GM18520 (cell line): ENCODE data around the gene MTERF4.
"Not testable (repeated sequence)": the region's sequence is repeated elsewhere in the genome, so short reads cannot be mapped to it uniquely, and the experiment has no call there.

Experiments
- ATAC-seq: cut with Tn5 transposase; IDR thresholded peaks from one replicate; pipeline ENCODE4 v1.9.1; 2021; ENCODE audit not compliant: unreplicated experiment

MTERF4 gene

DNA sequence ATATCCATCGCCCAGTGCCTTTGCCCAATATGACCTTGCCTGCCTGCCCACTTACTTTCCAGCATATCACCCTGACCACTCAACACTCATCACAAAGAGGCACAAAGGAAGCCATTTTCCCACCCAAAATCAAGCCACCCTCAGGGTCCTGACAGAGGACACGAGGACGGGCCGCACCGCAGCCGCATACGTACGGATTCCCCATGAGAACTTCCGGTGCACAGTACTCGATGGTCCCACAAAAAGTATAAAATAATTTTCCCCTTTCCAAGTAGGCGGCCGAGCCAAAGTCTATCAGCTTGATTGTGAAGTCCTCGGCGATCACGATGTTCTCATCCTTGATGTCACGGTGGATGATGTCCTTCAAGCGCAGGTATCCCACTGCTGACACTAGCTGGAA lies 10.0 kb upstream of the MTERF4 start:
- ATAC-seq: no peak

DNA sequence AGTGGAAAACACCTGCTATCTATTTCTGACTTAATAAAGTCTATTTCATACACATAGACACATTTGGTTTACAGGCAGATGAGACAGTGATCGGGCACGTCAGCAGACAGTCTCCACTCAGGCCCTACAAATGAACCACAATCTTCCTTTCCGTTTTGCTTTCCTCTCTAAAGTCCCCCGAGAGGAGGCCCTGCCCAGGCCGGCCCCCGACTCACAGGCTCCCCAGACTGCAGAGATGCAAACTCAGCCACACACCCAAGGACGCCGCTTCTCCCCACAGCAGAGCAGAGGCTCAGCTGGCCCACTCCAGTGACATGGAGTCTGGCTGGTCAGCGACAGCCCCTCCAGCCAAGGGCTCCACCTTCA lies 9.3 kb upstream of the MTERF4 start:
- ATAC-seq: no peak

DNA sequence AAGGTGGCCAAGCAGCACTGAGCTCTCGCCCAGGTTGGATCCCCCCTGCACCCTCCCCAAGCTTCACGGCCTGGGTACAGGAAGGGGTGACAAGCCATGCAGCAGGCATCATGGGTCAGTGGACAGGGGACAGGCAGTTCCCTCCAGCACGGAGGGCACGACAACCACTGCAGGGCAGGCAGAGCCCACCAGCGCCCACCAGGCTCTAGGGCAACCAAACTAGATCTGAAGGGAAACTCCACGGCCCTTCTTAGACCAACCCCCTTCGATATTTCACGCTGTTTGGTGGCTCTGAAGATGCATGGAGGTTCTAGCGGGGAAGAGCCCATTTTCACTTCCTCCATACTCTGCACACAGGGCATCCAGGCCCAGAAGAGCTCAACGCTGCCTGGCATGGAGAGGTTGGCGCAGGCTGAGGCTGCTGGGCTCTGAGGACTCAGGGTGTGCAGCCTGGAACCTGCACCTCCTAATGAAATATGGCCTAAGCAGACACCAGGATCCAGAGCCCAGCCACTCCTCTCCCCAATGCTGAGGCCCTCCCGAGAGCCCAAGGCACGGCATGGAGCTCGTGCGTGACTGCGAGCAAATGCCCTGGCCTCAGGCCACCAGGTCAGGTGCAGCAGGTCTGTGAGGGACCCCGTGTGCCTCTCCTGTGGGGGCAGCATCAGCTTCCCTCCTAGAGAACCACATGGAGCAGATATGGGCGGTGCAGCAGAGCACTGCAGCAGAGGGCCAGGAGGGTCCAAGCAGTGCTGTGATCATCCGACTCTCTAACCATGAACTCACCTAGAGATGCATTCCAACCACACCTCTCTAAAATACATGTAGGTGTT lies 8.7 kb upstream of the MTERF4 start:
- no peak for ATAC-seq

DNA sequence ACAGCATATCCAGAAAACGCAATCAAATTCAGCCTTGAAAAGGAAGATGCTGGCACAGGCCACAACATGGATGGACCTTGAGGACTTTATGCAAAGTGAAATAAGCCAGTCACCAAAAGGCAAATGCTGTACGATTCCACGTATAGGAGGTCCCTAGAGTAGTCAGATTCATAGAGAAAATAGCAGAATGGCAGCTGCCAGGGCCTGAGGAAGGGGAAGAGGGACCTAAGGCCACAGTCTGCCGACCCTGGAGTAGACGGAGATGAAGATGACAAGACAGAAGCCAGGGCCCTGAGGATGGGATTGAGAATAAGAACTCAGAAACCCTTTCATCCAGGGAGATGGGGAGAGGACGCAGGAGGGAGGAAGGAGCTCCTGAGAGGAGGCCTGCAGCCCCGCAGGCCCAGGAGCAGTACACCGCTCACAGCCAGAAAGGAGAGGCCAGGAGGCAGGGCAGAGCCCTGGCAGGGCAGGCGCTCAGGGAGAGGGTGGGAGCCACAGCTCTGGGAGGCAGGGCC lies 8.1 kb upstream of the MTERF4 start:
- no peak for ATAC-seq

DNA sequence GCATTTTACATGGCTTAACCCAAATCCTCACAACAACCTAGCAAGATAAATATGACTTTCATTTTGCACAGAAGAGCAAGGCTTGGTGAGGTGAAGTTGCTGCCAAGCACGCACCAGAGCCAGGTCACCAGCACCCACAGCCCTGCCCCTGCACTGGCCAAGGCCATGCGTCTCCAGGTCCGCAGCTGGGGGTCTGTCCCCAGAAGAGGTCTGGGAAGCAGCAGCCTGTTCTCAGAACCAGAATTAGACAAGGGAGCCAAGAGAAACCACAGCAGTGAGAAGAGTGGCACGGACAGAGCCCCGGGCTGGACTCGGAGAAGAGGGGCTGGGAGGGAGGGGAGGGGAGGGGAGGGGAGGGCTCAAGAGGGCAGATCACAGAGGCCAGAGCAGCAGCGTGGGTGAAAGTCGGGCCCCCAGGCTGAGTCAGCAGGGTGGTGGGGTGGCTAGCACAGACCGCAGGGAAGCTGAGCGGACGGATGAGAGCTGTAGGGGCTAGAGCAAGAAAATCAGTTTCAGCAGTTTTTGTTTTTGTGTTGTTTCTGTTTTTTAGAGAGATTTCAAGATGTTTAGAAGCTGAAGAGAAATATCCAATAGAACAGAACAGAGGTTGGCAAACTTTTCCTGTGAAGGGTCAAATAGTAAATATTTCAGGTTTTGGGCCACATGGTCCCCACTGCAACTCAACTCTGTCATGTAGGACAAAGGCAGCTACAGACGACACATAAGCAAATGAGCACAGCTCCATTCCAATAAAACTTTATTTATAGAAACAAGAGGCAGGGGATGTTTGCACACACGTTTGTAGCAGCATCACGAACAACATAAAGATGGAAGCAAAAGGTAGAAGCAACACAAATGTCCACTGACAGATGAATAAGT lies 7.4 kb upstream of the MTERF4 start:
- ATAC-seq: no peak

DNA sequence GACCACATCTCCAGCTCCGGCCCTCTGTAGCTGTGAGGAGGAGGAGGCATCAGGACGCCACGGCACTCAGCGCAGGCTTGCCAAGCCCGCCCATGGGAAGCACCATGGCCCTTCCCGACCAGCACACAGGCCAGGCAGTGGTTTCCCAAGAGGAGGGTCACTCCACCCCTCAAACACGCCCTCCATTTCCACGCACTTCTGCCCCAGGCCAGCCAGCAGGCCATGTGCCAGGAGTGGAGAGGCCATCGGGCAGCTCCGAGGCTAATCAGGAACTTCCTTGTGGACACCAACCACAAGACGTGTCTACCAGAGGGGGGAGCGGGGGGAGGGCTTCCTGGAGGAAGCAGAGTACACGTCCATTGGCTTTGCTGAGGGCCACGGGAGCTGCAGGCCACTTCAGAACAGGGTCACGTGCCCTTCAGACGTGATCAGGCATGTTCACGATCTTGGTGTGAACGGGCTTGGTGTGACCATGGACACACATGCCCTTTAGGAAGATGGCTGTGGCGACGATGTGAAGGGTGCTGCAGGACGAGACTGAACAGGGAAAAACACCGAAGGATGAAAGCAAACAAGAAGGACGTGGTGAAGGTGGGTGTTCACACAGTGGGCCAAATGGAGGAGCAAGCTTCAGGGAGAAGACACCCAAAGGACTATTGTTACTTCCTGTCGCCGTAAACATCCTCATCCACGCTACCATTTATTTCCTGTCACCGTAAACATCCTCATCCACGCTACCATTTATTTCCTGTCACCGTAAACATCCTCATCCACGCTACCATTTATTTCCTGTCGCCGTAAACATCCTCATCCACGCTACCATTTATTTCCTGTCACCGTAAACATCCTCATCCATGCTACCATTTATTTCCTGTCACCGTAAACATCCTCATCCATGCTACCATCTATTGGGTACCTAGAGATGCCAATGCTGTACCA lies 6.5 kb upstream of the MTERF4 start:
- no peak for ATAC-seq

DNA sequence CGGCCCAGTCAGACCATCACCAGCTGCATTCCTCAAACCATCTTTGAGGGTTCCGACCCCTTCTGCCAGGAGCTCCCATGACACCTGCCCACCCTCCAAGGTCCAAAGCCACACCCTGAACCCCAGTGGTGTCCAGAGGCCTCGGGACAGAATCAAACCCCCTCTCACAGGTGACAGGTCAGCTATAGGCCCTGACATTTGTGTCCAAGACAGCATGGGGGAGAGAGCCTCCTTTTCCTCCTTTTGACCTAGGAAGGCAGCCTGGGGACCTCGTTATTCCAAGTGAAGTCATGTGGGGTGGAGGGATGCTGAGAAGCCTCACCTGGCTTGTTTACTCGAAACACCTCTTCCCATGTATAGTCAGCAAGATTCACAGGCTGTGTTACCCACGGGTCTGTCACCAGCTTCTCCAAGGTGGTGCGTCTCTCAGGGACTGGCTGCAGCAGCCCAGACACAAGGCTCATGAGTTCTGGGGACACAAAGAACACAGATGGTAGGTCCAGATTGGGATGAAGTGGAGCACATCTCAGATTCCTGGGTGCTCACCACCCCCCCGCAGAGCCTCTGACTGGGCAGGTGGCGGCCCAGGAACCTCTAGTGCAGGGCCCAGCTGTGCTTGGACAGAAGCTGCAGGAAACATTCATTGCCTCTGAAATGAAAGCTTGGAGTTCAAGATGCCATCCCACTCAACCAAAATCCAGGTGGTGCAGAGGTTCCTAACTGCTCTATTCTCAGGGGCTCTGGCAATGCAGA lies 5.1 kb upstream of the MTERF4 start:
- ATAC-seq: no peak

DNA sequence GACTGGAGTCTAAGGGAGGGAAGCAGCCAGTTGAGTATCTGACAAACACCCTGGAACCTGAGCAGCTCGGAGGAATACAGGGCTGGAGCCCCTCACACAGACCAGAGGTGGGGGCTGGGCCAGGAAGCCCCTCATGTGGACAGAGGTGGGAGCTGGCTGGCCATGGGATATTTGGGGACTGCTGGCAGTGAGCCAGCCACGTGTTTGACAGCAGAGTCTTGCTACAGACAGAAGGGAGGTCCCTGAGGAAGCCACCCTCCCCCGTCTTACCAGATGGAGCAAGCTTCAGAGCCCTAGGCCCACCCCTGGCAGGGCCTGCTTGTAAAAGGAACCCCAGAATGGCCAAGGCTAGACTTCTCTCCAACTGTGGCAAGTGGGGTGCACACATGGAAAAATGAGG lies 3.6 kb upstream of the MTERF4 start:
- ATAC-seq: no peak

DNA sequence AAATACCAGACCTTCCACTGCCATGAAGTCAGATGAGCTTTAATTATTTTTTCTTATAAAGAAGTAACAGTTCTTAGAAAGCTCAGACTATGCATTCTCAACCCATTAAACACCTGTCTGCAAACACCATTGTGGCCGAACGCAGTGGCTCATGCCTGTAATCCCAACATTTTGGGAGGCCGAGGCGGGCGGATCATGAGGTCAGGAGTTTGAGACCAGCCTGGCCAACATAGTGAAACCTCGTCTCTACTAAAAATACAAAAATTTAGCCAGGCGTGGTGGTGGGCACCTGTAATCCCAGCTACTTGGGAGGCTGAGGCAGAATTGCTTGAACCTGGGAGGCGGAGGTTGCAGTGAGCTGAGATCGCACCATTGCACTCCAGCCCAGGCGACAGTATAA lies 2.5 kb upstream of the MTERF4 start:
- not testable (repeated sequence) for ATAC-seq

DNA sequence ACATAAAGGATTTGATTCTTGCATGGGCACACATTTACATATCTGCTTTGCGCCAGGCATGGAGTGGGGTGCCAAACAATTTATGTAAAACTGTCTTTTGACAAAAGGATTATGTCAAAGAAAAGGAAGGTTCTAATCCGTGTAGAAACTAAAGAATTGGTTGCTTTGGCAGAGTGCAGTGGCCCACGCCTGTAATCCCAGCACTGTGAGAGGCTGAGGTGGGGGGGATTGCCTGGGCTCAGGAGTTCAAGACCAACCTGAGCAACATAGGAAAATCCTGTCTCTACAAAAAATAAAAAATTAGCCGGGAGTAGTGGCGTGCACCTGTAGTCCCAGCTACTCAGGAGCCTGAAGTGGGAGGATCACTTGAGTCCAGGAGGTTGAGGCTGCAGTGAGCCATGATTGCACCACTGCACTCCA lies 1.1 kb upstream of the MTERF4 start:
- ATAC-seq: no peak

DNA sequence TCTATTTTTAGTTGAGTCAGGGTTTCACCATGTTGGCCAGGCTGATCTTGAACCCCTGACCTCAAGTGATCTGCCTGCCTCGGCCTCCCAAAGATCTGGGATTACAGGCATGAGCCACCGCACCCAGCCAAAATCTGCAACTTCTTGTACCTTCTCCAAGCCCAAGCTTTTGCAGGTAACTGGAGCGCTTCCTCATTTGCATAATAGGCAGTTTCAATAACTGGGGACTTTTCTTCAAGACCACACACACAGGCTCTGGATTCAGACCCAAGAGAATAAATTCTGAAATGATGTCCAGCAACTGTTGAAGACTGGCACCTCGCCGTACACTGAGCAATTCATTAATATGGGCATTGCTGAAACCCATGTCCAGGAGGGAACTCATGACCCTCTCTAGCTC lies 2.8 kb downstream of the MTERF4 start:
- no peak for ATAC-seq

DNA sequence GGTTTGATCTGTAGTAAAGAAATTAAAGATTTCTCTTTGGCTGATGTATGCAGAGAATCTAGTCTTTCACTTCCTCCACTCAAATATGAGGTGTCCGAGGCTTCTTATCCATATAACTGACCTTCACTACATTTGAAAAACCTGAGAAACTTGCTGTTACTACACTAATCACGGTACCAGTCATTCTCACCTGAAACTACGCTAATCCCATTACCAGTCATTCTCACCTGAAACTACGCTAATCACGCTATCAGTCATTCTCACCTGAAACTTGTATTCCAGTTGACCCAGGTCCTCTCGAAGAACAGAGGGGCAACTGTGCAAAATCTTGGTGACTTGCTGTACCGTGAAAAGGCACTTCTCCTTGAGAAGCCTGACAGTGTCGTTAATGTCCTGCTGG lies 5.1 kb downstream of the MTERF4 start:
- ATAC-seq: no peak

DNA sequence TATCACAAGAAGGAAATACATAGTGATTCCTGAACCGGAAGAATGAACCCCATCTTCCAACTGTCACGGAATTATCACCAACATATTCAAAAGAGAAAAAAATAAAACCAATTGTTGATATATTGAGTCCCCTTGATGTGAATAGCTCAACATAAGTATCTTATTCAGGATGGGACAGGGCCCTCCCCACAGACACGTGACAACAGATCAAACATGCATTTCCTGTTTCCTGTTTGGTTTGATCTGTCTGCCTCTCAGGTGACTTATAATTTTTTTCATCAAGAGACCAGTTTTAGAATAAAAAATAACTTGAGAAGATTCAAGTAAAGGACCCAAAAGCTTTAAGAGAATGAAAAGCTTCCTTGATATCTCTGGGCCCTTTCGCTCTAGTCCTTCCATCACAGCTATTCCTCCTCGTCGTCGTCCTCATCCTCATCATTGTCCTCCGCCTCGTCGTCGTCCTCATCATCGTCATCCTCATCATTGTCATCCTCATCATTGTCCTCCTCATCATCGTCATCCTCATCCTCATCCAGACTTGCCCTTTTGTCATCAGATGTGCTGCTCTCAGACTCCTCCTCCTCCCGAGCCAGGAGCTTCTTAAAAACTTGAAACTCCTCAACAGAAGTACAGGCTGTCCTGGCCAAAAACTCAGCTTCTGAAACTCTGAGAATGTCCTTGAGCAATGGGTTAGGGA lies 6.3 kb downstream of the MTERF4 start:
- no peak for ATAC-seq

DNA sequence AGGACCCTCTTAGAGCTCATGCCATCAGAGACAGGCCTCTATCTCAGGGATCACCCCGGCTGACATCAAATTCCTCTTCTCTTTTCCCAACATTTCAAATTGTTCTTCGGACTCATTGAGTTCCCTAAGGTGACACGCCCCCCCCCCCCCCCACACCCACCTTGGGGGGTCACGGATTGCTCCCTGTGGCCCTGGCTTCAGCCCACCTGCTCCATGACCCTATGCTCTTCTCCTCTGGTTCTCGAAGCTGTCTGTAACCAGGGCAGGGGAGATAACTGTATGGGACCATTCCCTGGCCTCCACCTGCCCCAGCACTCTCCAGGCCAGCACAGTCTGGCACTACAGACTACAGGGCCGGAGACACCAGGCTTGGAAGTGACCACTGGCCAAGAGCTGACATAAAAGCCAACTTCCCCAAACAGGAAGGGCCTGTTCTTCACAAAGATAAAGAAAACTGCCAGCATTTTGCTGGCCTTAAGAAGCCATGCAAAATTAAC lies 7.1 kb downstream of the MTERF4 start:
- no peak for ATAC-seq

DNA sequence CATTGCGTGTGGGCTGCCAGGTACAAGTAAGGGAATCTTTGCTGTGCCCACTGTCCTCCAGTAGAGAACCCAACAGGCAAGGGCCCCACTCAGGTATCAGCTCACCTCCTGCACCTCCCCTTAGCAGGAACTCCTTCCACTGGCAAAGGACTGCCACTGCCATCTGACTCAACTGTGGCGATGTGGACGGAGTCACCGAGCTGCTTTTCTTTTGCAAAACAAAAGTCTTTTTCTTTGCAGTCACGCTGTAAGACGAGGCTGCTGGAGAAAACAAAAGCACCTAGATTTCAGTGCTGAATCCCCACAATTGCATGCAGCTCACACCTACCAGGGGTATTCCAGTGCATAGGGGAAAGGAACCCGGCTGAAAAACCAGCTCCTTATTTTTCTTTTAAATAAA lies 7.9 kb downstream of the MTERF4 start:
- no peak for ATAC-seq

DNA sequence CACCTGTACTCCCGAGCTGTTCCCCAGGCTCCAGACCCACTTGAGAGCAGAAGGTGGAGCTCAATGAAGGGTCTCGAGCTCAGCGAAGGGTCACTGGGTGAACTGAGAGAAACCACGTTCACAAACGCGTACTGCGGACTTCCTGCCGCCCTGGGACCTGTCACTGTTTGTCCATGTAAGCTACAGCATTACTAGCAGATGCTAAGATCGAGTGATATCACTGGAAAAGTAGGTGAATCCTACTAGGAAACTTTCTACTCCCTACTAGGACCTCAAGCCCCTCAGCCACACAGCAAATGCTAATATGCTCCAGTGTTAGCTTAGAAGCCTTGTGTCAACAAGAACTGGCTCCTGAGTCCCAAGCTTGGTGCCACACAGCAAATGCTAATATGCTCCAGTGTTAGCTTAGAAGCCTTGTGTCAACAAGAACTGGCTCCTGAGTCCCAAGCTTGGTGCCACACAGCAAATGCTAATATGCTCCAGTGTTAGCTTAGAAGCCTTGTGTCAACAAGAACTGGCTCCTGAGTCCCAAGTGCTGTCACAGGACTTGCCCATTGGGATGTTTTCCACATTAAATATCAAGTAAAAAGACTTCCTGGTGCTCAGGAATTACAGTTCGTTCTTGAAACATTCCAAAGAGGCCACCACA lies 8.8 kb downstream of the MTERF4 start:
- not testable (repeated sequence) for ATAC-seq

DNA sequence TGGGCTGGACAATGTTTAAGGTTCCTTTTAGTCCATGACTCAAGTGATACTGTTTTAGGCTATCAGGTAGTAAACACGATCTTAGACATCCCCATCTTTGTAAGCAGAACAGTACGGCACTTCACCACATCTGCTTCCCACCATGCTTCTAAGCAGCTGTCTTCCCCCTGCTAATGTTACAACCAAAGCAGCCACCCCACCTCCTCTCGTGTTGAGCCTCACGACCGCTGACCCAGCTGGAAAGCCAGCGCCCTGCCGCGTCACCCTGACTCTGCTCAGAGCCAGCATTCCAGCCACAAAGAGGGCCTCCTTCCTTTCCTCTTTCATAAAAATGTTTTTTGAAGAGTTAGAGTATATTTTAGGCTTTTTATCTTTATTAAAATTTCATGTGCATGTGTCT lies 9.4 kb downstream of the MTERF4 start:
- no peak for ATAC-seq

DNA sequence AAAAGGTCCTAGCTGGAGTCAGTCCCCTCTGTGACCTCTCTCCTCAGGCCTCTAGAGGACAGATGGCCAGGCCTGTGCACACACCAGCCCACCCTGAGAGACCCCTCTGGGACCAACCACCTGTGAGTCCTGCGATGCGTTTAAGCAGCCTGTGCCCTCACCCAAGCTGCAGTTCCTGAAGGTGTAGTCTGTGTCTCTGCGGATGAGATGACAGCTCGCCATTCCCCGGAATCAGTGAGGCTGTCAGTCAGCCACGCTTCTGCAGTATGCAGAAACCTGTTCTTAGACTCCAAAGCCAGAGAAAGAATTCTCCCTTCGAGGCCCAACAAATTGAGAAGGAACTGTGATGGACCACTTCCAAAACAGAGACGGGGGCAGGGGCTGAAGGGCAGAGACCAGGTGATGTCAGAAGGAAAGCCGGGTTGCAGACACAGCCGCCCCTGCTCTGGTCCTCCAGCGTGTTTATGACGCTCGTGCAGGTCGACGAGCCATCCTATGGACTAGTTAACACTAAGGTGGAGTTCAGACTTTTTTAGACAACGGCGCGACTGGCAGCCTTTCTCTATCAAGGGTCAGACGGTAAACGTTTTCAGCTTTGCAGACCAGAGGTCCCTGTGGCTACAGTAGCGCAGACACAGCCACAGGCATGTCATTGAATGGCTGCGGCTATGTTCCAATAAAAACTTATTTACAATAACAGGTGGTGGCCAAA lies 10.2 kb downstream of the MTERF4 start:
- ATAC-seq: no peak
